Neural progenitor cell (in vitro differentiated cells): ENCODE data around the gene TRMO.

Source experiments
- CTCF ChIP-seq: fragments of 200-600 bp; sonication (generic); IDR thresholded peaks from 2 replicates; pipeline ENCODE4 v1.5.1; 2017; ENCODE audit warnings: antibody characterized with exemption, mild to moderate bottlenecking
- EZH2phosphoT487 ChIP-seq: fragments of 200-600 bp; sonication (generic); IDR thresholded peaks from 2 replicates; pipeline ENCODE4 v1.6.1; 2017; ENCODE audit warnings: antibody characterized with exemption

- TF ChIP-seq CTCF (no peak), EZH2phosphoT487 (no peak)
Measured at GRCh38 chr9:97936998-97937397, 14.7 kb upstream of the TRMO start.
